Nucleus accumbens (tissue), 56 donors: ENCODE results near the gene NUDT22.
A peak's percentile ranks its signal among the peaks of the same experiment; 100 is the strongest.

Source experiments
- DNase-seq, 56 donors: peaks; one replicate each; lab custom pipeline; 2025; lab: John Stamatoyannopoulos, UW

Gene NUDT22

DNA sequence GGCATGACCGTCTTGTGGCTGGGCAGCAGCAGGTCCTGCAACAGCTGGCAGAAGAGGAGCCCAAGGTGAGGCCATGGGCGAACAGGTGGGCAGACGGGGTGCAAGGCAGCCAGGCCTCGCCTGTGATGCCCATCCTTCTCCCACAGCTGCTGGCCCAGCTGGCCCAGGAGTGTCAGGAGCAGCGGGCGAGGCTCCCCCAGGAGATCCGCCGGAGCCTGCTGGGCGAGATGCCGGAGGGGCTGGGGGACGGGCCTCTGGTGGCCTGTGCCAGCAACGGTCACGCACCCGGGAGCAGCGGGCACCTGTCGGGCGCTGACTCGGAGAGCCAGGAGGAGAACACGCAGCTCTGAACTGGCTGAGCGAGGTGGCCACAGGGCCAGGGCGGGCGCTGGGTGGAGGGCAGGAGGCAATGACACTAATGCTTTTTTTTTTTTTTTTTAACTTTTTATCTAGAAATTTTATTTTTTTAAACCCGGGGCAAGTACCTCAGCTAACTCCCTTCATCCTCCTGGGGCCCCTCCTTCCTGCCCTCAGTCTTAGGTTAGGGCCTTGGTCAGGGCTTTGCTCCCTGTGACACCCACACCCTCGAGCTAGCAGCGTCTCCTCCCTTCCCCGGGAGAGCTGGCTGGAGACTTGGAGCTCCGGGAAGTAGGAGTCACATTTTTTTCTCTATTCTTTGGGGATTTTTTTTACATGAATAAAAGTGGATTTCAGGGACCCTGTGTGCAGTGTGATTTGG, 41.3 kb downstream of the NUDT22 start:
- DNase-seq, result no peak

DNA sequence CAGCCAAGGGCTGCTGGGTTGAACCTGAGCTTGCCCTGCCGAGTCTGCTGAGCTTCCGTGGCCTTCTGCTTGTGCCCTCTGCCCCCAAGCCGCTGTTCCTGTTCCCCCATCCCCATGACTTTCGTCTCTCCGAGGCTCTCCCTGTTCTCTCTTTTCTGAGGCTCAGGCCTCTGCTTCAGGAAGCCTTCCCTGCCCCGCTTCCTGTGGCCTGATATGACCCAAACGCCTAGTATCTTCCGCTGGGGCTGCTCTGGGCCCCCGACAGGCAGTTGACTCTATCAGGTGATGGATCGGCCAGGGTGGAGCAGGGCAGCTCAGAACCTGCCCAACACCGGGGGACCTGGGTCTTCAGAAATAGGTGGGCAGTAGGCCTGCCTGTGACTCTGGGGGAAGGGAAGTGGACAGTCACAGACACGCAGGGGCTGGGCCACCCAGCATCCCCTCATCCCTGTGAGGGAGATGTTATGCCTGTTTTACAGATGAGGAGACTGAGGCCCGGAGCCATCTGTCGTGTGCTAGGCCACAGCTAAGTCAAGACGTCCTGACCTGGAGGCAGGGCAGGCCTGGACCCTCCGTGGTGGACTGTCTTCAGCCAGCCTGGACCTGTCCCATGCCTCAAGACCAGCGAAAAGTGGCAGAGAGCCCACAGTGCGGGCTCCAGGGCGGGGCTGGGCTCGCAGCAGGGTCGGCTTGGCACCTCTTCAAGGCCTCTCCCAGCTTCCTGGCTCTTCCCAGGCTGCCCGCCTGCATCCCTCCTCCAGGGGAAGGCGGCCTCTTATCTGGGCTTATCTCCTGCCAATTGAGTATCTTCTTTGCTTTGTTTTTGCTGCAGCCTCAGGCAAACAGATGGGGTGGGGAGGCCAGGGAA, 42.2 kb downstream of the NUDT22 start:
- peak in 3 of 56 donors; percentile 19 to 41 (median 33) for DNase-seq

DNA sequence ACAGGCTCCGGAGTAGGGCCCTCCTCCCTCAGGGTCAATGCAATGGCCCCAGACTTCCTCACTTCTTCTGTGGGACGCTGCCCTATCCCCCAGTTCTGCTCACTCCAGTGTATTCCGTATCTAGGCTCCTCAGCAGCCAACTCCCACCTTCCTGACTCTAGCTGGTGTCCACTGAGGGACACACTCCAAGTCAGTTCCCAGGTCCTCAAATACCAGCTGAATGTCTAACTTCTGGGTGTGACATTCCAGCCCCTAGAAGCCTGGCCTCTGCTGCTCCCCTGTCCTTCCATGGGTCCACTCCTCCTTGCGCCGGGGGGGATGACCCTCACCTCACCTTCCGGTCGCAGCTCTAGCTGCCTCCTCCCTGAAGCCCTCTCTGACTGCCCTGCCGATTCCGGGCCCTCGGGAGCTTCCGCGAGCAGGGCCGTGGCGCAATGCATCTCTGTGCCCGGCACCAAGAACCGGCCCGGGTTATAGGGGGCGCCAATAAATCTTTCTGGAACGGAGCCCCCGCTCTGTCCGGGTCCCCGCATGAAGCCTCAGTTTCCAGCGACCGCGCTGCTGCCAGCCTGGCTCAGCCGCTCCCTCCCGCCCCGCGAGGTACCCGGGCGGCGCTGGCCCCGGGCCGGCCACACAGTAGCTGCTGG, 42.9 kb downstream of the NUDT22 start:
- peak in 11 of 56 donors; percentile 32 to 73 (median 64) for DNase-seq

- peak; percentile 90 to 100 (median 99) for DNase-seq
These were observed 43.6 kb downstream of the NUDT22 start for GRCh38 chr11:64269540-64270220.

DNA sequence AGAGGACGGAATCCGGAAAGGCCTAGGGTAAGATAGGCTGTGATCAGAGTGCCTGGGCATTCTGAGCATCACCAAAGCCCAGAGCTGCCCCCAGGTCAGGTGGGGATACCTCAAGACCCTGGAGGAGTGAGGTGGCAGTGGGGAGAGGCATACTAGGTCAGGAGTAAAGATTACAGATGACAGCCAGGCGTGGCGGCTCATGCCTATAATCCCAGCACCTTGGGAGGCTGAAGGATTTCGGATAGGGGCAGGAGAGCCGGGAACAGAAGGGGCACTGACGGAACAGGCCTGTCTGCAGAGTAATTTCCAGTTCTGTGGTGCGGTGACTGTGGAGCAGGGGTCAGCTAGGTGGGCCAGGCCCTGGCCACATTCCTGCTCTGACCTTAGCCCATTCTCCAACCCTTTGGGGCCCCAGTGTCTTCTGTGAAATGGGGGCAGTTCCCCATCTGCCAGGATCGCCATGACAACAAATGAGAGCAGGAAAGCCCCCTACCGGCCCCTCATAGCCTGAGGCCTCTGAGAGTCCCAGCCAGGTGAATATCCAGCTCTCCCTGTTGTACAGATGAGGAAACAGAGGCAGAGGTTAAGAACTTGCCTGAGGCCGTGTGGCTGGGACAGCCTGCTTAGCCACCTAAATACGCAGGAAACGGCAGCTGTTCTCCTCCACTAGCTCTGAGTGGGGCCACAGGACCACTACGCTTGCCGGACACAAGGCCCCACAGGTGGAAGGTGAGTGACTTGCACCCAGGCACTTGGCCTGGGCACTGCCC, 49.1 kb downstream of the NUDT22 start:
- no peak for DNase-seq

DNA sequence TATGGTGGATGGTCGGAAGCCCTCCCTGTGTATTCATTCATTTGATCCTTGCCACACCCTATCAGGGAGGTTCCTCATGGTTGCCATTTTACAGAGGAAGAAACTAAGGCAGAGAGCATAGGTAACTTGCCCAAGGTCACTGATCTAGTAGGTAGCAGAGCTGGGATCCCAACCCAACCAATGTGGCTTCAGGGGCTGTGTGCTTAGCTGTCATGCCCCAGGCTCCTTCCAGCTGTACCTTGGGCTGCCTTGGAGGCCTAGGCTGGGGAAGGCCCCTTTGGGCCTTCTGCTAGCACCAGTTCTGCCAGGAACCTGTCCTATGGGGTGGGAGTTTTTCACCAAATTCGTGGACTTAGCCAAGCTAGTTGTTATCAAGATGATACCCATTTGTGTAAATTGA, 49.8 kb downstream of the NUDT22 start:
- DNase-seq, result no peak

DNA sequence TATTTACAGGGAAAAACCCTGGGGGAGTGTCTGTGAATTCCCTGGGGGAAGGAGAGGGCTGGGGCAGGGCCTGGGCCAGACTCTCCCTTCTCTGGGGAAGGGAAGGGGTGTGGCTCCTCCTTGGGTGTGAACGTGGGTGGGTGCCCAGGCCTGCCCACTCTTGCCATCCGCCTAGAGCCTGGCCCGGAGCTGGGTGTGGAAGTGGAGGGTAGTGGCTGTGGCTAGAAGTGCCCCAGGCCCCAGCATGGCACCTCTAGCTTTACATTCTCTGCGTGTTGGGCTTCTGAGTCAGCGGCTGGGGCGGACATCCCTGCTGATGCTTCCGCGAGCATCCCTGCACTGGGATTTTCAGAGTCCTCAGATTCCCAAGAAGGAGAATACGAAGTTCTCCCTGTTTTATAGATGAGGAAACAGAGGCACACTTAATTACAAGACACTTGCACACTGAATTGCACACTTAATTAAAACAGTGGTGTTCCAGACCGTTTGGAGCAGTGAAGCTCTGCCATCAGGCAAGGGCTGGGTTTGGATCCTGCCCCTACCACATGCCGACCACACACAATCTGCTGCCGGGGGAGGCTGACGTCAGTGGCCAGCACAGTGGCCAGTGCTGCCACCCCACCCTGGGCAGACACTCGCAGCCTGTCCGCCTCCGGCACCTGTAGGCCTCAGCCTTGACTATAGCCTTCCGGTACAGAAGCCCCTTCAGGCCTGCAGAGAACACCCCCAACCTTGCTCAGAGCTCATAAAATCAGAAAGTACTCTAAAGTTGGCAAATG, 50.8 kb downstream of the NUDT22 start:
- DNase-seq, result no peak

DNA sequence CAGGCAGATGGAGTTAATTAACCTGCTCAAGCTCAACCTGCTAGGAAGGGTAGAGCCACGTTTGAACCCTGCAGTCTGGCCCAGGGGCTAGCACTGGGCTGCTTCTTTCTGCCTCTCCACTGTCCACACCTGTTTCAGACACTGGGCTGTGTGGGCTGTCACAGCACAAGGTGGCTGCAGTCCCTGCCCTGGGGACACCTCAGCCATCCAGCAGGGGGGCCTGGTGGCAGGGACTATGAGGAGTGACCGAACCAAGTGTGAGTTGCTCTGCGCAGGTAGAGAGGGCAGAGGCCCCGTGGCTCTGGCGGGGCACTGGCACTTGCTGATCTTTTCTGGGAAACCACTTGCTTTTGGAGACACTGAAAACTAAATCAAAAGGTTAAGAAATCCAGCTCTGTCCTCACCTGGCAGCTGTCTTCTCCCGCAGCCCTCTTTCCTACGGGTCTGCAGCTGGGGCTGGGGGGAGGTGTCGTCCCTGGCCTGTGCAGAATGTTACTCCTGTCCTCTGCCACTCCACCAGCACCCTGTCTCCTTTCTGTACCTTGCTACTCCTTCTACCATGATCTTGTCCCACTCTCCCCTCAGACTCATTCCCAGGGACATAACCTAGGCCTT, 52.6 kb downstream of the NUDT22 start:
- DNase-seq, result no peak
